ENCODE results near the gene CCR4.

DNA sequence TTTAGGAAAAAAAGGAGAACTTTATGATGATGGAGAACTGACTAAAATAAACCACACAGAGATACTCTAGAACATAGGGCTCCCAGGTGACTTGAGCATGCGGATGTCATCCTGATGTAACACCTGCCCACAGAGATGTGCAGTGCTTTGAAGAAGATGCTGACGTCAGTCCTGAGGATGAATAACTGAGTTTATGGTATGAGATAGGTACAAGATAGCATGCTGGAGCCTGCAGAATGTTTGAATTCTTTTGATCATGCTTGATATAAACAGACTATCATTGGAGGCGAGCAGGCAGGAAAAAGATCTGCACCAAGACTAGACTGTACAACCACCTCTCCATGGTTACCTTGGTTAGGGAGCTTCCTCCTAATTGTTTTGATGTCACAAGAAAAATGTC is 12.4 kb downstream of the CCR4 start:
- TF ChIP-seq, protein P1, sequence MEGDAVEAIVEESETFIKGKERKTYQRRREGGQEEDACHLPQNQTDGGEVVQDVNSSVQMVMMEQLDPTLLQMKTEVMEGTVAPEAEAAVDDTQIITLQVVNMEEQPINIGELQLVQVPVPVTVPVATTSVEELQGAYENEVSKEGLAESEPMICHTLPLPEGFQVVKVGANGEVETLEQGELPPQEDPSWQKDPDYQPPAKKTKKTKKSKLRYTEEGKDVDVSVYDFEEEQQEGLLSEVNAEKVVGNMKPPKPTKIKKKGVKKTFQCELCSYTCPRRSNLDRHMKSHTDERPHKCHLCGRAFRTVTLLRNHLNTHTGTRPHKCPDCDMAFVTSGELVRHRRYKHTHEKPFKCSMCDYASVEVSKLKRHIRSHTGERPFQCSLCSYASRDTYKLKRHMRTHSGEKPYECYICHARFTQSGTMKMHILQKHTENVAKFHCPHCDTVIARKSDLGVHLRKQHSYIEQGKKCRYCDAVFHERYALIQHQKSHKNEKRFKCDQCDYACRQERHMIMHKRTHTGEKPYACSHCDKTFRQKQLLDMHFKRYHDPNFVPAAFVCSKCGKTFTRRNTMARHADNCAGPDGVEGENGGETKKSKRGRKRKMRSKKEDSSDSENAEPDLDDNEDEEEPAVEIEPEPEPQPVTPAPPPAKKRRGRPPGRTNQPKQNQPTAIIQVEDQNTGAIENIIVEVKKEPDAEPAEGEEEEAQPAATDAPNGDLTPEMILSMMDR (IDR thresholded peaks at IDR 0.05) = no peak
- no peak for TF ChIP-seq POLR2A (IDR thresholded peaks at IDR 0.05)
